AG08396 (cell line): ENCODE results near the gene TLK1.

Experiments used
- DNase-seq: peaks from one replicate; pipeline ENCODE4 v3.0.0; 2012; ENCODE audit warnings: low spot score, mixed read lengths

TLK1 gene

DNA sequence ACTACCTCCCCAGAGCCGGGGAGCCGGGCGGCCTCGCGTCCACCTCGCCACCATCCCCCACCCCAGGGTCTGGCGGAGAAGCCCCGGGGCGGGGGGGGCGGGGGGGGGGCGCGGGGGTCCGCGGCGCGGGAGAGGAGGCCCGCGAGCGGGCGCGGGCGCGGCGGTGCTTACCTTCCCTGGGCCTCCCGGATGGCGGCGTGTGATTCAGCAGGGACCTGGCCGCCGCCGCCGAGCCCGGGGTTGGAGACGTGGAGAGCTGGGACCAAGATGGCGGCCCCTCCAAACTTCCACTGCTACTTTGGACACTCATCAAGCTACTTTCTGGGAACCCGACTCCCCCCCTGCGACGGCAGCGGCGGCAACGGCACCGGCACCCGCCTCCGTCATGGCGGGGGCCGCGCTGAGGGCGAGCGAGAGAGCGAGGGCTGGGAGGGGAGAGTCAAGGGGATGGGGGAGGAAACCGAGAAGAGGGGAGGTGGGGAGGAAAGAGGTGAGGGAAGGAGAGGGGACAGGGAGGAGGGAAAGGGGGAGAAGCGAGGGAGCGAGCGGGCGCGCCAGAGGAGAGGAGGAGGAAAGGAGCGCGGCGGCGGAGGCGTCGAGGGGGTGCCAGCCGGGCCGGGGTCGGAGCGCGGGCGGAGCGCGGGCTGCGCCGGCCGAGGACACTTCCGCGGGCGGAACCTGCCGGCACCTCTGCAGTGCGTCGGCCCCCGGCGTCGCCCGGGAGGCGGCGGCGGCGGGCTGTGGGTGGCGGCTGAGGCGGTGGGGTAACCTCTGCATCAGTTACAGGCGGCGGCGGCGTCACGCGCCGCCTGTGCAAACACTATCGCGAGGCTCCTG, at the start of gene TLK1:
Gene TLK1, minus strand, starts transcription at position 775 of the 837 bp plus-strand sequence. Its CDS starts 465 bp downstream, at position 310.
- peak; percentile 67 for DNase-seq

DNA sequence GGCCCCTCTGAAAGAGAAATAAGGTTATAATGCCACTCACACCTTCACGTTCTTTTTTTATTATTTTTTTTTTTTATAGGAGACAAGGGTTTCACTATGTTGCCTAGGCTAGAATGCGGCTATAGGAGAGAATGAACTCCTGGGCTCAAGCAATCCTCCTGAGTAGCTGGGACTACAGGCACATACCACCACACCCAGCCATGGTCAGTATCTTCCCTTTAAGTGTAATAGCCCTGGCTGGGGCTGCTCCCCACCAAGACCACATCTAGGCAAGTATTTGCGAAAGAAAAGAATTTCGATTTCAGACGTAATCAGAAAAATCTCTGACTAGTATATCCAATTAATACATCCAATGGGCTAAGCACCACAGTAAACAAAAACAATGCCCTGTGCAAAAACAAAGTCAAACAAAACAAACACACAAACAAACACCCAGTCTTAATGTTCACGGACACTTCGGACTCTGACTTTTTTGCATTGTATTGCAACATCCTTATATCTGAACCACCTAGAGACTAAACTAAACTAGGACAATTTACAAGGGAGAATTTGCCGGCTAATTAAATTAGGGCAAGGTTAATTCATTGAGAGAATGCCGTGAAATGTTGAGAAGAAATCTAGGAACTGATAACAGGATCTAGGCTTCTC, 49.6 kb upstream of the TLK1 start:
- no peak for DNase-seq

DNA sequence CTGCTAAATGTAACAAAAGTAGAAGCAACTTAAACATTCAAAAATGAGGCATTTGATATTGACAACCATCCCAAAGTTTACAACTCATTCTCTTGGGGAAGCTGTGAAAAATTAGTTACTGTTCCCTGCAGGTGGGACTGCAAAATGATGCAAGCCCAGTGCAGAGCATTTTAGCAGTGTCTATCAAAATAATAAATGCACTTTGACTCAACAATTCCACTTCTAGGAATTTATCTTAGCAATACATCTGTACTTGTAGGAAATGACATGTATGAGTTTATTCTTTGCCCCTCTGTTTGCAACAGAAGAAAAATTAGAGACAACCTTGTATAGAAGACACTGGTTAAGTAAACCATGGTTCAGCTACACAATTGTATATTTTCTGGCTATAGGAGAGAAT, 48.0 kb upstream of the TLK1 start:
- DNase-seq, result no peak

- DNase-seq, result no peak
Measured at GRCh38 chr2:171206422-171207115, 45.9 kb upstream of the TLK1 start.

DNA sequence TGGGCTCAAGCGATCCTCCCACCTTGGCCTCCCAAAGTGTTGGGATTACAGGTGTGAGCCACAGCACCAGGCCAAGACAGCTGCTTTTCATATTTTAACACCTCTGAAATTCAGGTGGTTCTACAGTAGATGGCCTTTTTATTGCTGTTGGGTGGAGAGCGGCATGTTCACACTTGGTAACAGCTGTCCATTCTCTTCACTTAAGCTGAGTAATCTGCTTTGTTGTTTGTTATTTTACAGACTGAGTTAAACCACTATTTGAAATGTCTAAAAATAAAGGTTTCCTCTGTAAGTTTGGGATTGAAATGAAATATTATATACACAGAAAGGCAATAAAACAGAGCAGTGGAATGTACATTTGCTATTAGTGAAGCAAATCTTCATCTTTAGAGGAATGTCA, 44.9 kb upstream of the TLK1 start:
- DNase-seq, result no peak

DNA sequence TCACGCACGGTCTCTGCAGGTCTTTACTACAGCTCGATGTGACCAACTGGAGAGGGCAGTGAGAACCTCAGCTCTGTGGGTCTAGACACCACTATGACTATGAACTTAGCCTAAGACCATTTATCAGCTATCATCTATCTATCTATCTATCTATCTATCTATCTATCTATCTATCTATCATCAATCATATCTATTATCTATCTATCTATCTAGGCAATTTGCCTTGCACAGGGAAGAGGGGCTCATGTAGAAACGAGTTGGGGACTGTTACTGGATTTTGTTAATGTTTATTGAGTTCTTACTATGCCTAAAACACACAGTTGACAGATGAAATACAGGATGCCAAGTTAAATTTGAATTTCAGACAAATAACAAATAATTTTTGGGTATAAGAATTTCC, 41.1 kb upstream of the TLK1 start:
- no peak for DNase-seq

DNA sequence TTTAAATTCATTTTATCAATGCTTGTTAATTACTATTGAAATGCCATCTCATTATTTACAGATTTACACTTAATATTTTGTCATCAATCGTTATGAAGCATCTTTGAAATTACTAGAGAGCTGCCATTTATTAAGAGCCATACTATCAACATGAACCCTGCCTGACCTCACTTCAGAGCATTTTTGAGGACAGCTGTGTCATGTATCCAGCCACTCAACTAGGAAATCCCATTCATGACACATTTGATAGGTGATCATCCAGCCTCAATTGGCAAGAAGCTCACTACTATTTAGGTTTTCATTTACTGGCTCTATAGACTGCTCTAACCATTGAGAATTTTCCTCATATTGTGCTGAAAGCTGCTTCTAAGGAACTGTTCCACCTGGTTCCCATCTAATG, 40.6 kb upstream of the TLK1 start:
- no peak for DNase-seq

DNA sequence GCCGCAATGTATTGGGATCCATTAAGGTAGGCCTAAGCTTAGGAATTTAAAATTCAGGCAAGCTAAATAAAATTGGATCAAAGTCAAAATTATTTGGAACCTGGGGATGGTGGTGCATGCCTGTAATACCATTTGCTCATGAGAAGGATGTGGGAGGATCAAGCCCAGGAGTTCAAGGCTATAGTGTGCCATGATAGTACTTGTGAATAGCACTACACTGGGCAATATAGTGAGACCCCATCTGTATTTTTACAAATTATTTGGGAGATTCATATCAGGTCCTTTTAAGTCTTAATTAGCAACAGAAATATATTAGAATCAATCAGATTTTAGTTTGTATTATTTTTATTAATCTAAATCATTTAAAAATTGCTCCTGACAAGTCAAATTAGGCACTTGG, 39.8 kb upstream of the TLK1 start:
- DNase-seq, result no peak

DNA sequence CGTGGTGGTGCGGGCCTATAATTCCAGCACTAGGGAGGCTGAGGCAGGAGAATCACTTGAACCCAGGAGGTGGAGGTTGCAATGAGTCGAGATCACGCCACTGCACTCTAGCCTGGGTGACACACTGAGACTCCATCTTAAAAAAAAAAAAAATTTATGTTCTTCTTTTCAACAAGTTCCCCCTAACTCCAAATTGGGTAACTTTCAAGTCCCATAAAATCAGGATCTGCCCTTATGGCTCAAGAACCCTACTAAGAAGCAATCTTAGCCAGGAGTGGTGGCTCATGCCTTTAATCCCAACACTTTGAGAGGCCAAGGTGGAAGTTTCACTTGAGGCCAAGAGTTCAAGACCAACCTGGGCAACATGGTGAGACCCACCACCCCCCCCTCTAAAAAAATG, 30.3 kb upstream of the TLK1 start:
- no peak for DNase-seq

- DNase-seq, result no peak
Measured at GRCh38 chr2:171187819-171188218, 27.1 kb upstream of the TLK1 start.

GRCh38 chr2:171187177-171187576, 26.5 kb upstream of the TLK1 start:
- DNase-seq, result no peak

GRCh38 chr2:171185941-171186340, 25.2 kb upstream of the TLK1 start:
- peak; percentile 50 for DNase-seq

DNA sequence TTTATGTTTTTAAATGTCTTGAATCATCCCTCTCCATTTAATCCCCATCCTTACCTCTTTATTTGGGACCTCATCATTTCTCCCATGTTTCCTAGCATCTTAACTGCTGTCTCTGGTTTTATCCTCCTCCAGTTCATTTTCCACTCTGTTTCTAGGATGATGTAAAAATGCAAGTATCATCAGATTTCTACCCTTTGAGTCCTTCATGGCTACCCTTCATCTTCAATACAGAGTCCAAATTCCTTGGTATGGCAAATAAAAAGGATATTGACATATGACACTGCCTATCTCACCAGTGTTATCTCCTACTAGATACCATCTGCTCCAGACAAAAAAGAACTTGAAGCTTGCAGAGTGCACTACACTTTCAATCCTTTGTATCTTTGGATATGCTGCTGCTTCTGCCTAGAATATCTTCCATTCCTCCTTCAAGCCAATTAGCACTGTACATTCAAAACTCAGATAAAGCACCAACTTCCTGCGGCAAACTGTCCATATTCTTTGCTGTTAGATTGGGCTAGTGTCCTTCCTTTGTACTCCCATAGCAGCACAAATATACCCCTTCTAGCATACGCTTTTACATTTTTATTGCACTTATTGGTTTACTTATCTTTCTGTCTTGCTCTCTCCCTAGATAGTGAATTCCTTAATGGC, 24.6 kb upstream of the TLK1 start:
- no peak for DNase-seq

GRCh38 chr2:171181064-171182049, 20.7 kb upstream of the TLK1 start:
- no peak for DNase-seq

DNA sequence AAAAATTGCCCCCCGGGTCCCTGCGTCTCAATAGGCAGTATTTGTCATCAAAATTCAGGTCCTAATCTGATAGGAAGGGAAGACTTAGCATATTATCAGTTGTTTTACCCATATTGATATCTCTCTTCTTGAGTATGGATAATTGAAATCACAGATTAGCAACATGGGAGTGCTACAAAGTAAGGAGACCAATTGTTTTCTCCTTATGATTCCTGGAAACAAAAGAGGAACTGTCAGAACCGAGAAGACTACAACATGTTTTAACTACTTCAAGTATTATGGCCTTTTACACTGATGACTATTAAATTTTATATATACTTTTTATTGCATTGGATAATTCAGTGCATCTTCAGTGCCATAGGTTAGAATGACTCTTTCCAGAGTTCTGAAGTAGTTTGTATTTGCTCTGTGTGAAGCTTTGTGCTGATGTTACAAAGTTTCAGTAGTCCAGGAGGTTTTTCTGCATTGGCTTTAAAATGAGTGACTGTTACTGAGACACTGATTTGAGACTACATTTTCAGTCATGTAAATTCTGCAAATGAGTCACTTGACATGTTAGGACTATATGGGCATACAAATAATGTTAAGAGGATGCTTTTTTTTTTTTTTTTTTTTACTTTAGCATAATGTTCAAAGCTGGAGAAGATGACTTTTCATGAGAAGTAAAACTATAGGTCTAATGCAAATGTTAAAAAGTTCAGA, 19.7 kb upstream of the TLK1 start:
- no peak for DNase-seq

GRCh38 chr2:171178993-171179392, 18.3 kb upstream of the TLK1 start:
- DNase-seq, result no peak

DNA sequence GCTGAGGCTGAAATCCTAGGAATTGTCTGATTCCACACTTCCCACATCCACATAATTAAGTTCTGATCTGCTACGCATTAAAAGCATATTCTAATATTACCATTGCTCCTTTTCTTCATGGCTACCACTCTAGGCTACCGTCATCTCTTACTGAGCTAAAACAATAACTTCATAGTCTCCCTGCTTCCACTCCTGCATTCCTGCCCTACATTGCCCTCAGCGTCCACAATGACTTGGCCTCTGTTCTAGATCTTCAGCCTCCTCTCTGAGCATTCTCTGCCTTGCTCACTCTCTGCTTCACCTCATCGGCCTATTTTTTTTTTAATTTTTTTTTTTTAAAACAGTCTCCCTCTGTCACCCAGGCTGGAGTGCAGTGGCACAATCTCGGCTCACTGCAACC, 15.8 kb upstream of the TLK1 start:
- DNase-seq, result no peak

DNA sequence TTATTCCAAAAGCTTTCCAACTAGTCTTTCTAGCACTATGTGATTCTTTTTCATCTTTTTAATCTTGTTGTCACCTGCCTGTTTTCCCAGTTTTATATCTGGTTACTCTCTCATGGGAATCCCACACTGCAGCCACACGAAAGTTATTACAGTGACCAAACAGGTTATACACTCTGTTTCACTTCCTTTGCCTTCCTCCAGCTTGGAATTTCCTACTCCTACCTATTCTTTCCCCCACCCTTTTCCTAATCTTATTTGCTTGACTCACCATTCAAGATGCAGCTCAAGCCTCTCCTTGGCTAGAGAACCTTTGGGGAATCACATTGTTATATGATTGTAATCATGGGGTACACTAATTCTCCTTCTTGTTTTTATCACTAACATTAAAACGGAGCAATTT, 13.4 kb upstream of the TLK1 start:
- DNase-seq, result no peak

DNA sequence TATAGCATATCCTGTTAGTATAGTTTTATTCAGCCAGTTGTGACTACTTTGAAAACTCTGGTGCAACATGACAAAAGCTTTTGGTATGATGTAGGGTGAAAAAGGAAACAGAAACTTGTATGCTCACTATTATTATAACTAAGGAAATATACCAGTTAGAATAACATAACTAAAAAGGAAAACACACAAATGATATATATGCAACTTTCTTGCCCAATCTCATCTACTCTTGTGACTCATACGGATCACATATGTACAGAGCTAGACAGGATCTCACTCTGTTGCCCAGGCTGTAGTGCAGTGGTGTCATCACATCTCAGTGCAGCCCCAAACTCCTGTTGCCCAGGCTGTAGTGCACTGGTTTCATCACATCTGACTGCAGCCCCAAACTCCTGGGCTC, 12.4 kb upstream of the TLK1 start:
- no peak for DNase-seq

GRCh38 chr2:171171808-171172207, 11.1 kb upstream of the TLK1 start:
- DNase-seq, result no peak

DNA sequence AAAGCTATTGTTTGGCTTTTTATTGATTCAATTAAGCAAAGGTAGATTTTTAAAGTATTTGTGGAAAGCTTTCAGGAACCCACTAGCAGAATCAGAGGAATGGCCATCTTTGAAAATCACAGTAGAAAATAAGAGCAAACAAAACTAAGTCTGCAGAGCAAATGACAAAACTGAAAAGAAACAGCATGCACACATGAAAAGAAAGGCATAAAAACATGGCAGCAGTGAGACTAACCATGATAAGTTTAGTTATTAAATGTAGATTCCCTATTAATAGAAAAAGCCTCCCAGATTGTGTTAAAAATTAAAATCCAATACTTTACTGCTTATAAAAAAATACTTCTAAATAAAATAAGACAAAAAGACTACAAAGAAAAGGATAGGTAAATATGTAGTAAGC, 9.1 kb upstream of the TLK1 start:
- no peak for DNase-seq
